OCI-LY7 (cell line): ENCODE data around the gene C19orf81. TPM values are rescaled to one million over a fixed set of nuclear protein-coding genes. Genes with fewer than 3 reads are reported as not detected.

Experiments used
- BruUV-seq: library from RNA; stranded (reverse); fragments of 400-500 nt; replicated peaks from 2 replicates; lab custom pipeline; 2021; lab: Mats Ljungman, UMichigan
- CTCF ChIA-PET: fragments of 300-600 bp; sonication (Branson Sonifier 250); formaldehyde crosslinking; loops from one replicate; lab custom pipeline; 2022; ENCODE audit warnings: antibody characterized with exemption; ENCODE audit not compliant: unreplicated experiment; lab: Charles Lee
- POLR2A ChIA-PET: fragments of 300-600 bp; sonication (Branson Sonifier 250); formaldehyde crosslinking; loops from one replicate; lab custom pipeline; 2022; ENCODE audit warnings: antibody characterized with exemption; lab: Charles Lee
- DNase-seq: peaks from one replicate; pipeline ENCODE4 v3.0.0-alpha.2; 2015; ENCODE audit warnings: low spot score
- H2AFZ ChIP-seq: fragments of 200-600 bp; sonication (generic), shearing (Covaris generic); 2 replicates; pipeline ENCODE4 v1.6.1; 2014; ENCODE audit warnings: mild to moderate bottlenecking, antibody characterized with exemption, low read length, moderate library complexity
- H3K27ac ChIP-seq: fragments of 200-600 bp; sonication (generic); 2 replicates; pipeline ENCODE4 v1.5.1; 2014; ENCODE audit warnings: mixed run types, low read depth, mild to moderate bottlenecking, moderate library complexity, low read length, inconsistent platforms; ENCODE audit not compliant: poor library complexity, severe bottlenecking
- H3K36me3 ChIP-seq: fragments of 200-600 bp; sonication (generic); 2 replicates; pipeline ENCODE4 v1.6.1; 2014; ENCODE audit warnings: mild to moderate bottlenecking, antibody characterized with exemption, low read length, moderate library complexity, mixed read lengths; ENCODE audit not compliant: insufficient read depth
- H3K4me1 ChIP-seq: fragments of 200-600 bp; sonication (generic); 2 replicates; pipeline ENCODE4 v1.5.1; 2014; ENCODE audit warnings: mild to moderate bottlenecking, low read length; ENCODE audit not compliant: insufficient read depth, poor library complexity, severe bottlenecking
- H3K4me2 ChIP-seq: fragments of 200-600 bp; sonication (generic); 2 replicates; pipeline ENCODE4 v1.6.1; 2014; ENCODE audit warnings: mild to moderate bottlenecking, low read length
- H3K4me3 ChIP-seq: fragments of 200-600 bp; sonication (generic); 2 replicates; pipeline ENCODE4 v1.5.1; 2014; ENCODE audit warnings: mild to moderate bottlenecking, low read depth, low read length; ENCODE audit not compliant: poor library complexity, severe bottlenecking
- H3K79me2 ChIP-seq: fragments of 200-600 bp; sonication (generic); 2 replicates; pipeline ENCODE4 v1.6.1; 2016; ENCODE audit warnings: low read depth, mild to moderate bottlenecking, low read length, moderate library complexity, mixed read lengths; ENCODE audit not compliant: insufficient read depth
- H3K9me2 ChIP-seq: fragments of 200-600 bp; sonication (generic); 2 replicates; pipeline ENCODE4 v1.6.1; 2016; ENCODE audit warnings: mild to moderate bottlenecking, low read length, mixed read lengths; ENCODE audit not compliant: insufficient read depth
- H3K9me3 ChIP-seq: fragments of 200-600 bp; sonication (generic); 2 replicates; pipeline ENCODE4 v1.6.1; 2014; ENCODE audit warnings: mild to moderate bottlenecking, mixed run types, low read length, mixed read lengths
- H4K20me1 ChIP-seq: fragments of 200-600 bp; sonication (generic); 2 replicates; pipeline ENCODE4 v1.6.1; 2014; ENCODE audit warnings: mild to moderate bottlenecking, antibody characterized with exemption, low read length, moderate library complexity, mixed read lengths; ENCODE audit not compliant: insufficient read depth
- CTCF ChIP-seq: fragments of 200-600 bp; sonication (generic); conservative IDR thresholded peaks from 2 replicates; pipeline ENCODE4 v1.5.1; 2014; ENCODE audit warnings: mild to moderate bottlenecking, antibody characterized with exemption, low read length, moderate library complexity, mixed read lengths
- EZH2phosphoT487 ChIP-seq: fragments of 200-600 bp; sonication (generic); IDR thresholded peaks from 2 replicates; pipeline ENCODE4 v1.6.1; 2018; ENCODE audit warnings: low read depth, borderline replicate concordance, mild to moderate bottlenecking, mixed run types, antibody characterized with exemption, low read length, moderate library complexity, mixed read lengths
- intact Hi-C: fragments of 100-400 bp; cut with micrococcal nuclease; formaldehyde crosslinking; loops from one replicate; pipeline ENCODE4 v1.10.0; 2022; ENCODE audit not compliant: unreplicated experiment
- total RNA-seq, 2 experiments: library from RNA; depleted of rRNA in 1 of 2; stranded (reverse); fragments of >200 nt in 1 of 2; shearing (Covaris generic) in 1 of 2; gene quantifications; 2 replicates each; pipeline ENCODE4 v1.2.3, GENCODE V29; 2014 to 2022

C19orf81 gene
- total RNA-seq, 2 experiments from 2014 or later = 11.4 to 20.0 TPM

- TF ChIP-seq CTCF = no peak
- TF ChIP-seq EZH2phosphoT487 = no peak
- intact Hi-C loops = no loop called here
- no TSS peak for BruUV-seq
- H3K4me1 ChIP-seq = no peaks in the 10 kb centered on the region
- CTCF ChIA-PET = no interaction called here
- H3K27ac ChIP-seq = no peak within 1 kb of the TSS
- H3K4me3 ChIP-seq = no peak within 1 kb of the TSS
- H4K20me1 ChIP-seq = no peaks in the 10 kb centered on the region
- H3K9me3 ChIP-seq = no peaks in the 10 kb centered on the region
- H3K36me3 ChIP-seq = no peaks in the 10 kb centered on the region
- H3K4me2 ChIP-seq = no peak within 1 kb of the TSS
- H3K79me2 ChIP-seq = no peaks in the 10 kb centered on the region
- DNase-seq = no peak
- POLR2A ChIA-PET = no interaction called here
- H3K9me2 ChIP-seq = no peaks in the 10 kb centered on the region
- H2AFZ ChIP-seq = no peak within 1 kb of the TSS
Measured at GRCh38 chr19:50639121-50640112, 9.8 kb upstream of the C19orf81 start, which contains the start of gene SYT3. Gene SYT3, minus strand, starts transcription at chr19:50639881. Its CDS starts 2,470 bp downstream, at chr19:50637411.

- H3K9me3 ChIP-seq = no peaks in the 10 kb centered on the region
- POLR2A ChIA-PET = no interaction called here
- no peak for TF ChIP-seq CTCF
- no peak for TF ChIP-seq EZH2phosphoT487
- intact Hi-C loops = no loop called here
- no TSS peak for BruUV-seq
- no peaks in the 10 kb centered on the region for H3K4me1 ChIP-seq
- CTCF ChIA-PET = no interaction called here
- H3K4me2 ChIP-seq = no peak overlapping the region
- H3K36me3 ChIP-seq = no peaks in the 10 kb centered on the region
- no peaks in the 10 kb centered on the region for H3K79me2 ChIP-seq
- no peak overlapping the region for H3K27ac ChIP-seq
- H3K4me3 ChIP-seq = no peak overlapping the region
- H3K9me2 ChIP-seq = no peaks in the 10 kb centered on the region
- H4K20me1 ChIP-seq = no peaks in the 10 kb centered on the region
- no peak for DNase-seq
- H2AFZ ChIP-seq = no peak overlapping the region
Measured at GRCh38 chr19:50640368-50640767, 8.9 kb upstream of the C19orf81 start.
